Ovary (tissue), 3 donors: ENCODE results near the gene IGHMBP2.
A peak's percentile ranks its signal among the peaks of the same experiment; 100 is the strongest.

Experiments used
- EP300 ChIP-seq: sonication (generic); formaldehyde crosslinking; IDR thresholded peaks from one replicate; pipeline ENCODE4 v1.6.1; 2017; ENCODE audit warnings: antibody characterized with exemption
- POLR2A ChIP-seq: fragments of 450-650 bp; IDR thresholded peaks from one replicate; pipeline ENCODE4 v1.6.1; 2017; ENCODE audit warnings: antibody characterized with exemption, mild to moderate bottlenecking, moderate library complexity
- TF ChIP-seq, protein P1 (sequence below), 3 donors: fragments of 450-650 bp in 2 of 3; fragments of 200-600 bp in 1 of 3; IDR thresholded peaks; one replicate each; pipeline versions ENCODE4 v1.5.1 to v1.8.0; 2016 to 2022; ENCODE audit warnings: antibody characterized with exemption in 3 of 3, mild to moderate bottlenecking in 1 of 3
- donor health status: DM: no; HTN: no; CAD: no.

DNA sequence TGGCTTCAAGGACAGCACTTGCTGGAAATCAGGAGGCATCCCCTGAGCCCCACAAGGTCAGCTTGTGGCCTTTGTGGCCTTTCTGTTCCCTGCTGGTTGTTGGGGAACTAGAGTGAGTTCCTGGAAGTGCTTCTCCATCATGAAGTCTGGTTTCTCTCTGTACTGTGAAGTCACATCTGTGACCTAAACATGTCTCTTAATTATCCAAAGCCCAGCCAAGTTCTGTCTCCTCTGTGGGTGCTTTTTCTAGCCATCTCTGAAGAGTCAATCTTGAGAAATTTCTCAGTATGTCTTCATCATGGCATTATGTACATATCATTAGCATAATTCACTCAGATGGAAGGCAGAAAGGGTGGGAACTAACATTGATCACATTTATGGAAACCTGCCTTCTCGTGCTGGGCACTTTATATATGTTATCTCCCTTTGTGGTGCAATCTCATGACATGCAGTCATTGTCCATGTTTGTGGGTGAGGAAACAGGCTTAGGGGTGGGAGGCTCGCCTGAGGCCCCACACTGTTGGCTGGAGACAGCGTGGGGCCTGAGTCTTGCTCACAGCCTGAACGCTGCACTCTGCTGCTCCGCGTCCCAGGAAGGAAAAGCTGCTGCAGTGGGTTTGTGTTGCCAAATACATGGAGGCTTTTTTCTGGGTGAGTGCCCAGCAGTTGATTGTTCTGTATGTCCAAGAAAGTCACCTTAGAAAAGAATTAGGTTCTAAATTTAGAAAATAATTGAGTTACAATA lies 24.6 kb downstream of the IGHMBP2 start:
- no peak for TF ChIP-seq POLR2A
- TF ChIP-seq, protein P1, sequence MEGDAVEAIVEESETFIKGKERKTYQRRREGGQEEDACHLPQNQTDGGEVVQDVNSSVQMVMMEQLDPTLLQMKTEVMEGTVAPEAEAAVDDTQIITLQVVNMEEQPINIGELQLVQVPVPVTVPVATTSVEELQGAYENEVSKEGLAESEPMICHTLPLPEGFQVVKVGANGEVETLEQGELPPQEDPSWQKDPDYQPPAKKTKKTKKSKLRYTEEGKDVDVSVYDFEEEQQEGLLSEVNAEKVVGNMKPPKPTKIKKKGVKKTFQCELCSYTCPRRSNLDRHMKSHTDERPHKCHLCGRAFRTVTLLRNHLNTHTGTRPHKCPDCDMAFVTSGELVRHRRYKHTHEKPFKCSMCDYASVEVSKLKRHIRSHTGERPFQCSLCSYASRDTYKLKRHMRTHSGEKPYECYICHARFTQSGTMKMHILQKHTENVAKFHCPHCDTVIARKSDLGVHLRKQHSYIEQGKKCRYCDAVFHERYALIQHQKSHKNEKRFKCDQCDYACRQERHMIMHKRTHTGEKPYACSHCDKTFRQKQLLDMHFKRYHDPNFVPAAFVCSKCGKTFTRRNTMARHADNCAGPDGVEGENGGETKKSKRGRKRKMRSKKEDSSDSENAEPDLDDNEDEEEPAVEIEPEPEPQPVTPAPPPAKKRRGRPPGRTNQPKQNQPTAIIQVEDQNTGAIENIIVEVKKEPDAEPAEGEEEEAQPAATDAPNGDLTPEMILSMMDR (IDR thresholded peaks at IDR 0.05): no peak
- peak; percentile 46 for TF ChIP-seq EP300
